ENCODE data around the gene SETD5.

GRCh38 chr3:9452417-9452816 is 55.0 kb downstream of the SETD5 start:
- TF ChIP-seq CTCF (conservative IDR thresholded peaks at IDR 0.05; ENCODE audit: low read length), result no peak
- no peak for TF ChIP-seq EZH2phosphoT487 (IDR thresholded peaks at IDR 0.05; ENCODE audit: borderline replicate concordance, low read depth, low read length)

Measured in OCI-LY7 (cell line).